ENCODE measurements around the gene NFIA. TPM values are rescaled to one million over a fixed set of nuclear protein-coding genes. Genes with fewer than 3 reads are reported as not detected.

The NFIA gene
- total and polyA plus RNA-seq, 2 of the 13 experiments (the other 11 are each of a cell fraction or from before 2014, with no cell fraction given) = 14.7 to 28.5 TPM

GRCh38 chr1:61109158-61109557 lies 26.8 kb downstream of the NFIA start:
- CTCF ChIA-PET (ENCODE audit: low intra/inter-chr PET ratio, low total read pairs) = no interaction called here
- Histone ChIP-seq H4K20me1 (ENCODE audit: insufficient read depth, low read length) (peaks cover 15% of the 10 kb centered on the region; the same call in 1 of the 2 replicates), H3K9ac (ENCODE audit: insufficient read depth, low read depth, low read length) (no peak overlapping the region), H2AFZ (ENCODE audit: low read length) (no peak overlapping the region), H3K4me2 (ENCODE audit: low read depth, low read length) (peak overlapping the region; percentile 10; the same call in 1 of the 2 replicates), H3K79me2 (ENCODE audit: insufficient read depth, low read length) (peaks cover 100% of the 10 kb centered on the region), H3K4me3 (replicated peaks in 1 of 3; ENCODE audit: insufficient read depth in 1 of 3, low read depth in 2 of 3, low read length in 3 of 3) (no peak overlapping the region), H3K27ac (ENCODE audit: extremely low read length, insufficient read depth, low read length) (peak overlapping the region; percentile 64), H3K9me3 (ENCODE audit: low read length) (peaks cover 5% of the 10 kb centered on the region; the same call in 1 of the 2 replicates), H3K36me3 (replicated peaks in 1 of 2; ENCODE audit: control insufficient read depth in 1 of 2, insufficient read depth in 2 of 2, low read length in 2 of 2) (peaks cover 0 to 1% of the 10 kb centered on the region in 2 experiments; a peak in 2 of 5 replicates), H3K27me3 (ENCODE audit: control insufficient read depth in 1 of 2, insufficient read depth in 2 of 2, low read length in 2 of 2) (no peaks in the 10 kb centered on the region; a peak in 1 of 5 replicates), H3K4me1 (ENCODE audit: insufficient read depth, low read length) (peaks cover 50% of the 10 kb centered on the region)
- no TSS peak for BruUV-seq (replicated peaks)
- ATAC-seq (peak; percentile 67), FAIRE-seq (no peak), DNase-seq (ENCODE audit: low spot score) (peak; percentile 68)
- WGBS (ENCODE audit: low lambda C conversion rate) = 54% methylated on average over 1 of the region's 1 CpG
- intact Hi-C loops (cut with micrococcal nuclease; ENCODE audit: unreplicated experiment) (no loop called here), in situ Hi-C loops (cut with HindIII; ENCODE audit: extremely low pct_ligation_motif_present, low pct_unique_long_range_greater_than_20kb) (no loop called here)
- POLR2A ChIA-PET = no interaction called here
- no peak for TF ChIP-seq SCMH1 (CRISPR knock-in tag; IDR thresholded peaks at IDR 0.05; ENCODE audit: borderline replicate concordance)
- TF ChIP-seq JUN (CRISPR knock-in tag; IDR thresholded peaks at IDR 0.05) = no peak
- no peak for TF ChIP-seq SETDB1 (CRISPR knock-in tag; IDR thresholded peaks at IDR 0.05; ENCODE audit: borderline replicate concordance)
- TF ChIP-seq ZNF543 (CRISPR knock-in tag; IDR thresholded peaks at IDR 0.05) = no peak
- TF ChIP-seq NR2F6 (IDR thresholded peaks at IDR 0.05) = peak; percentile 33; the same call in 1 of the 2 replicates
- no peak for TF ChIP-seq NR2F6 (CRISPR knock-in tag; IDR thresholded peaks at IDR 0.05)
- peak; percentile 85 for TF ChIP-seq ARID3A (IDR thresholded peaks at IDR 0.05; ENCODE audit: low read depth, low read length)
- TF ChIP-seq EP300 (IDR thresholded peaks at IDR 0.05; ENCODE audit: low read depth in 2 of 2, low read length in 2 of 2) = peak; percentile 19 to 58; a peak in 2 of 4 replicates
- no peak for TF ChIP-seq EP300 (CRISPR knock-in tag; IDR thresholded peaks at IDR 0.05; ENCODE audit: borderline replicate concordance)
- TF ChIP-seq ONECUT2 (CRISPR knock-in tag; IDR thresholded peaks at IDR 0.05) = peak; percentile 57
- TF ChIP-seq PHF8 (CRISPR knock-in tag; IDR thresholded peaks at IDR 0.05) = no peak
- TF ChIP-seq DPF2 (CRISPR knock-in tag; IDR thresholded peaks at IDR 0.05; ENCODE audit: borderline replicate concordance, low read depth) = no peak
- TF ChIP-seq EHMT2 (IDR thresholded peaks at IDR 0.05; ENCODE audit: borderline replicate concordance, low read depth, low read length) = peak; percentile 22; the same call in 1 of the 2 replicates
- TF ChIP-seq HDAC2 (CRISPR knock-in tag; IDR thresholded peaks at IDR 0.05) = no peak
- 0 out of 2 replicates have a peak, but pooled peaks have one; percentile 30 for TF ChIP-seq BHLHE40 (IDR thresholded peaks at IDR 0.05; ENCODE audit: low read length)
- no peak for TF ChIP-seq RXRA (CRISPR knock-in tag; IDR thresholded peaks at IDR 0.05)
- TF ChIP-seq PAXIP1 (CRISPR knock-in tag; conservative IDR thresholded peaks at IDR 0.05) = 0 out of 2 replicates have a peak, but pooled peaks have one; percentile 29
- 0 out of 2 replicates have a peak, but pooled peaks have one; percentile 21 for TF ChIP-seq MIXL1 (CRISPR knock-in tag; IDR thresholded peaks at IDR 0.05)
